WI38 (cell line): ENCODE measurements around the gene C14orf39.

Experiments
- H3K4me3 ChIP-seq: 2 replicates; pipeline ENCODE4 v1.5.1; 2011; ENCODE audit warnings: low read depth, mild to moderate bottlenecking, control low read depth, low read length
- TF ChIP-seq, protein P1 (sequence below): IDR thresholded peaks from 2 replicates; pipeline ENCODE4 v1.5.1; 2012; ENCODE audit warnings: low read depth, mild to moderate bottlenecking, control low read depth, low read length

The C14orf39 gene, protein sequence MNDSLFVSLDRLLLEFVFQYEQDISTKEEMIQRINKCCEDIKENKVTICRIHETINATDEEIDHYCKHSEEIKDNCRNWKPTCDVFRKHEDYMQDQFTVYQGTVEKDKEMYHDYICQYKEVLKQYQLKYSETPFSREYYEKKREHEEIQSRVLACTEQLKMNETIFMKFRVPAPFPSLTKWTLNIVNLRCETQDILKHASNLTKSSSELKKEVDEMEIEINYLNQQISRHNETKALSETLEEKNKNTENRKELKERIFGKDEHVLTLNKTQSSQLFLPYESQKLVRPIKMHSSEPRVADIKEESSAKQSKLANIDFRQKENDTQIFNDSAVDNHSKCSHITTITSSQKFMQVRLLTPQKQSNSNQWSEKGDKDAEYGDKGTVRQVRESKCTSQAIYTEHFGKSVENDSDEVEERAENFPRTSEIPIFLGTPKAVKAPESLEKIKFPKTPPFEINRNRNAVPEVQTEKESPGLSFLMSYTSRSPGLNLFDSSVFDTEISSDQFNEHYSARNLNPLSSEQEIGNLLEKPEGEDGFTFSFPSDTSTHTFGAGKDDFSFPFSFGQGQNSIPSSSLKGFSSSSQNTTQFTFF

DNA sequence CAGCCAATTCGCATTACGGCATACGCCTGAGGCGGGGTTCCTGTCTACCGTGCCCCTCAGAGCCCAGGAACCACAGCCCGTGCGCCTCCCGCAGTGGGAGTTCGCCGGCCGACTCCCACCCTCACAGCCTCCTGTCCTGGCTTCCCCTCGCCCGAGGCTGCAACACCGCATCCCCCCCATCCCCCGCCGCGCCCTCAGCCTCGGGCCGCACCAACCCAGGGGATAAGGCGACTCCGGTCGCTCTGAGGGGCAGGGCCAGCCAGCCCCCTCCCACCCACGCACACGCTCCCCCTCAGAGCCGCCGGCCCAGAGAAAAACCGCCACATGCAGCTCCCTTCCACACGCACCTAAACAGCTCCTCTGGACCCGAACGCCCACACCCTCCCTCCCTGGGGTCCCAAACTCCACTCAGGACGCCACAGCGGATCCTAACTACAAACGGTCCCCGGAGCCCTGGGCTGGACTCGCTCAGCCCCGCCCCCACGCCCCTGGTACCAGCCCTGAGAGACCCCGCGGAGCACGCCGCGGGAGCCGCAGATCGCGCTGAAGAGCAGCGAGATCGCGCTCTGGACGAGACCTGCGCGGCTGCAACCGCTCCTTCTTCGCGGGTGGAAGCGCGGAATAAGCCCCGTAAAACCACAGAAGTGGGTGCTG lies at the start of gene C14orf39:
Gene C14orf39 (minus strand): TSS at position 466 of the 654 bp plus-strand sequence. CDS start 985 bp downstream, outside the sequence.
- TF ChIP-seq, protein P1, sequence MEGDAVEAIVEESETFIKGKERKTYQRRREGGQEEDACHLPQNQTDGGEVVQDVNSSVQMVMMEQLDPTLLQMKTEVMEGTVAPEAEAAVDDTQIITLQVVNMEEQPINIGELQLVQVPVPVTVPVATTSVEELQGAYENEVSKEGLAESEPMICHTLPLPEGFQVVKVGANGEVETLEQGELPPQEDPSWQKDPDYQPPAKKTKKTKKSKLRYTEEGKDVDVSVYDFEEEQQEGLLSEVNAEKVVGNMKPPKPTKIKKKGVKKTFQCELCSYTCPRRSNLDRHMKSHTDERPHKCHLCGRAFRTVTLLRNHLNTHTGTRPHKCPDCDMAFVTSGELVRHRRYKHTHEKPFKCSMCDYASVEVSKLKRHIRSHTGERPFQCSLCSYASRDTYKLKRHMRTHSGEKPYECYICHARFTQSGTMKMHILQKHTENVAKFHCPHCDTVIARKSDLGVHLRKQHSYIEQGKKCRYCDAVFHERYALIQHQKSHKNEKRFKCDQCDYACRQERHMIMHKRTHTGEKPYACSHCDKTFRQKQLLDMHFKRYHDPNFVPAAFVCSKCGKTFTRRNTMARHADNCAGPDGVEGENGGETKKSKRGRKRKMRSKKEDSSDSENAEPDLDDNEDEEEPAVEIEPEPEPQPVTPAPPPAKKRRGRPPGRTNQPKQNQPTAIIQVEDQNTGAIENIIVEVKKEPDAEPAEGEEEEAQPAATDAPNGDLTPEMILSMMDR = no peak
- no peak within 1 kb of the TSS for H3K4me3 ChIP-seq

DNA sequence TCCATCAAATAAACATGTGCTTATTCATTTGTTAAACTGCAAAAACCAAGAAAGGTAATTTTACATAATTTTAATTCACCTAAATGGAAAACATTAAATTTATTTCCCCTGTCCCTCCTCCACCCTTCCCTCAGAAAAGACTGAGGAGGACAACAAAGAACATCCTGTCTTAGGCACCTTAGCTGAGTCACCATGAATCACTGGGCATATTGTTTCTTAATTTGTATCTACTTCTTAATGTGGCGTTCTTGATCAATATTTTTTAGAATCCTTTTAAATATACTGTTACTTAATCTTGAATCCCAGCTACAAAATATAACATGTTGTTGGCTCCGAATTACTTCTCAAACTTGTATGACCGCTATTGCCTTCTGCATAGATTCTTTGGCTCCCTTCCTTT lies 46.6 kb upstream of the C14orf39 start:
- TF ChIP-seq, protein P1 = no peak
- H3K4me3 ChIP-seq = no peak overlapping the region

DNA sequence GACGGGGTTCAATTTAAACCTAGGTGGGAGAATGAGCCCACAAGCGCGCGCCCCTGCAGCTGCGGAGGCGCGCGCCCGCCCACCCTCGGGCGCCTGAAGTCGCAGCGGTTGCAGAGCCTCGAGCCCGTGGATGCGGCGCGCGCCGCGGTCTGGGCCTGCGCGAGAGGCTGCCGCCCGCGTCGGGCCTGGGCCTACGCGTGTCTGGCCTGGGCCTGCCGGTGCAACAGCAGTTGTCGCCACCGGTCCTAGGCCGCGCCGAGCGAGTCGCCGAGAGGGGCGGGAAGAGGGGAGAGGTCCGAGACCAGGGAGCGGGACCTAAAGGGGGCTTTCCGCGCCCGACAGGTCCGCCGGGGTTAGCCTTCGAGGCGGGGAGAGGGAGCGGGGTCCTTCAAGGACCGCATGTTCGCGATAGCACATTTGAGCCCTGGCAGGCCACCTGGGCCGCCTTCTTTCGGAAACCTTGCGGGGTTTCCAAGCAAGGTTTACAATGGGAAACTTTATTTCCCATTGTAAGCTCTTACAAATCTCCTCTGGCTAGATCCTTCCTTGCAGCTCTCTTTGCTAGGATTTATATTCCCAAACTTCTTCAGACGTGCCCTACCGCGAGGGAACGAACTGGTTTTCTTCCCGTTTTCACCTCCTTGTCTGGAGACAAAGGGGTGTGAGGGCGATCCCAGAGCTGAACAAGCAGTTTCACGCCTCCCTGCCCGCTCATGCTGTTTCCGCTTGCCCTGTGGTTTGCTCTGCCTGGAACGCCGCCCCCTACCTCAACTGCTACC lies 29.8 kb upstream of the C14orf39 start:
- no peak overlapping the region for H3K4me3 ChIP-seq

DNA sequence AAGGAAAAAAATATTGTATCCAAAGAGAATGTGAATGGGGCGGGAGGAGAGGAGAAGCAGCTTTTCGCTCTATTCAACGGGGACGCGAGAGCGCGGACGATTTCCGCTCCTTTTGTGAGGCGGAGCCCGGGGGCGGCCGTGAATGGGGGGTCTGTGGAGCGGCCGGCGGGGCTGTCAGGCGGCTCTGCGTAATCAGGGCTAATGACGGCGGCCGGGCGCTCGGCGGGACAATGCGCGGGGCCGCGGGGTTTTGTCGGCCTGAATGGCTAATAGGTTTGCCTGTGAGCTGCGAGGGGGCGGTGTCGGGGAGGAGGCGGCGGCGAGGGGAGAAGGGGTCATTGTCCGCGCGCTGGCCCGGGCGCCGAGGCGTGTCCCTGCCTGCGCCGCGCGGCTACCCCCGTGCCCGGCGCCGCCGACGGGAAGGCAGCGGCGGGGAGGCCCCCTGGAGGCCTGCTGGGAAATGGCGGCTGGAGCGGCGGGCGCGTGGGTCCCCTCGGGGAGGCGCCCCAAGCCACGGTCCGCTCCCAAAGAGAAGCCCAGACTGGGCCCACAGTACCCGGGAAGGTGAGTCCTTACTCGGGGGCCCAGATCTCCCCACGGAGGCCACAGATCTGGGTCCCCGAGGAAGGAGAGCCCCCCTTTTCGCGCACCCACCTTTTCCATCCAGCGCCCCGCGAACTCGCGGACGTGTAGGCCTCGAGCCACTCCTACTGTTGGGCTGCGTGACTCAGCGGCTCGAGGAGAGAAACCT lies 29.1 kb upstream of the C14orf39 start:
- TF ChIP-seq, protein P1 = no peak
- H3K4me3 ChIP-seq = peak overlapping the region; percentile 56

More for the DNA sequence above, 29.8 kb upstream of the C14orf39 start:
- TF ChIP-seq, protein P1 = no peak

DNA sequence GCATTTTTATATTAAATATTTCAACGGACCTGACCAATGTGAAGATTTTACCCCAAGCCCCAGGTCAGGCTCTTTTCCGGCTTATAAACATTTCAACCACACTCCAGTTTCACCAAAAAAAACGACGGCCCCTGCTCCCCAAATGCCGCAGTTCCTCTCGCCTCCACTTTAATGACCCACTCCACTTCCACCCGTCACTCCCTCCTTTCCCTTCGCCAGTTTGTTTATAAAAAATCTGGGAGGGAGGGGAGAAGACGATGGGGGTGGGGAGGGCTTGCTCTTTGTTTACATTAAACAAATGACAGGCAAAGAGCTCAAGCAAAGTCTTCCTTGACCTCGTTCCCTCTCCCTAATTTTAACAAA lies 28.5 kb upstream of the C14orf39 start:
- H3K4me3 ChIP-seq = peak overlapping the region; percentile 56
- TF ChIP-seq, protein P1 = no peak

DNA sequence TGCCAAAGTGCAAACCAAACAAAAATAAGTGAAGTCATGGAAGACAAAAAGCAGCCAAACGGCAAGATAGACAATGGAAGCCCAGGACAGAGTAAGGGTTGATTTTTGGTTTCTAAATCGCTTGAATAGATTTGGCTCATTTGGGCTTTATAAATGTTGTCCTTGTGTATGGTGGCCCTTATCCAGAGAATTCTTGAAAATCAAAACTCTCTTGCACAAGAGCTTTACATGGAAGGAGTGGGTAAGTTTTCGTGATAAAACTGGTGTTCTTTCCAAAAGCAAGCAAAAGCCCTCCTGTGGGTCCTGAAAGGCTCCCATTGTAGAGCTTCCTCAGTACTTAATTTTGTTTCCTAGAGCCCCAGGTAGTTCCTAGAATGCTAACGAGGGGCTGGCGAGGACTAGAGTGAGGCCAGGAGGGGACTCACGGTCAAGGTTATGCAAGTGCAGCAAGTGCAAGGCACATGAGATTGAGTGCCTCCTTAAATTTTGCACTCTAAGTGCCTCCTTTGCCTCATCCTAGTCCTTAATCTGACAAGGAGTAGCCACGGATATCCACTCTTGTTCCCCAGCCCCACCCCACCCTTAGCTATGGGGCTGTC lies 27.2 kb upstream of the C14orf39 start:
- no peak overlapping the region for H3K4me3 ChIP-seq
- TF ChIP-seq, protein P1 = no peak
